ENCODE results near the gene HS3ST6. TPM values are rescaled to one million over a fixed set of nuclear protein-coding genes. Genes with fewer than 3 reads are reported as not detected.

HS3ST6 gene
- total RNA-seq, 1 experiment from 2014 or later, result not detected

DNA sequence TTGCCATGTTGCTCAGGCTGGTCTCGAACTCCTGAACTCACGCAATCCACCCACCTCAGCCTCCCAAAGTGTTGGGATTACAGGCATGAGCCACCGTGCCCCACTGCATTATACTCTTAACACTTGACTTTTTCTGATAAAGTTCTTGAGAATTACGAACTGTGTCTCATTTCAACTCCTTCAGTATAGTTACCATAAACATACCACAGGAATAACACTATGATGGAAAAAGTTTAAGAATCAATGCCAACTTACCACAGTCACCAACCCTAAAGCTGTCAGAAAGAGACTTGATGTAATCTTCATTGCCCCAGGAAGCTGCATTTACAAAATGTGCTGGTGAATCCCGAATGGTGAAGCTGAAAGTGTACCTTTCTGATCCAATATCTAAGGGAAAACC is 56.5 kb downstream of the HS3ST6 start:
- H3K4me1 Mint-ChIP-seq (ENCODE audit: low read depth, unreplicated experiment), result no peaks in the 10 kb centered on the region
- no peak overlapping the region for H3K4me3 Mint-ChIP-seq (ENCODE audit: unreplicated experiment)
- TF ChIP-seq, protein P1, sequence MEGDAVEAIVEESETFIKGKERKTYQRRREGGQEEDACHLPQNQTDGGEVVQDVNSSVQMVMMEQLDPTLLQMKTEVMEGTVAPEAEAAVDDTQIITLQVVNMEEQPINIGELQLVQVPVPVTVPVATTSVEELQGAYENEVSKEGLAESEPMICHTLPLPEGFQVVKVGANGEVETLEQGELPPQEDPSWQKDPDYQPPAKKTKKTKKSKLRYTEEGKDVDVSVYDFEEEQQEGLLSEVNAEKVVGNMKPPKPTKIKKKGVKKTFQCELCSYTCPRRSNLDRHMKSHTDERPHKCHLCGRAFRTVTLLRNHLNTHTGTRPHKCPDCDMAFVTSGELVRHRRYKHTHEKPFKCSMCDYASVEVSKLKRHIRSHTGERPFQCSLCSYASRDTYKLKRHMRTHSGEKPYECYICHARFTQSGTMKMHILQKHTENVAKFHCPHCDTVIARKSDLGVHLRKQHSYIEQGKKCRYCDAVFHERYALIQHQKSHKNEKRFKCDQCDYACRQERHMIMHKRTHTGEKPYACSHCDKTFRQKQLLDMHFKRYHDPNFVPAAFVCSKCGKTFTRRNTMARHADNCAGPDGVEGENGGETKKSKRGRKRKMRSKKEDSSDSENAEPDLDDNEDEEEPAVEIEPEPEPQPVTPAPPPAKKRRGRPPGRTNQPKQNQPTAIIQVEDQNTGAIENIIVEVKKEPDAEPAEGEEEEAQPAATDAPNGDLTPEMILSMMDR (IDR thresholded peaks at IDR 0.05; ENCODE audit: insufficient read depth in 1 of 2, low read depth in 1 of 2, low read length in 1 of 2, severe bottlenecking in 1 of 2, unreplicated experiment in 1 of 2), result no peak
- intact Hi-C loops (cut with micrococcal nuclease; ENCODE audit: unreplicated experiment), result no loop called here
- Histone ChIP-seq H3K36me3 (ENCODE audit: control insufficient read depth, insufficient read depth, low read length) (no peaks in the 10 kb centered on the region), H3K9me3 (no peaks in the 10 kb centered on the region), H3K27me3 (replicated peaks; ENCODE audit: control insufficient read depth, insufficient read depth, low read length) (no peaks in the 10 kb centered on the region), H3K4me3 (ENCODE audit: low read depth, low read length) (no peak overlapping the region), H3K4me1 (no peaks in the 10 kb centered on the region)
- H3K27me3 Mint-ChIP-seq (ENCODE audit: insufficient read depth, unreplicated experiment), result peaks cover 18% of the 10 kb centered on the region
- no TSS peak for BruUV-seq (replicated peaks)
- ChIA-PET CTCF (interaction anchor here (0.6 kb wide), 1 partner anchor 89 kb away, joined by 3 read pairs; the partner anchor contains the start of genes EME2 and MRPS34), POLR2A (no interaction called here)
- DNase-seq, result no peak
- no peaks in the 10 kb centered on the region for H3K9me3 Mint-ChIP-seq (ENCODE audit: unreplicated experiment)
- no peaks in the 10 kb centered on the region for H3K36me3 Mint-ChIP-seq (ENCODE audit: insufficient read depth, unreplicated experiment)
- H3K27ac Mint-ChIP-seq (ENCODE audit: unreplicated experiment), result no peak overlapping the region

Other genes with a start within 250 kb of the HS3ST6 start
- 170 and 178 TPM in 2 replicates for gene JPT2, start 240.1 kb downstream of the HS3ST6 start, total RNA-seq (2022)
- 60.5 and 74.9 TPM in 2 replicates for gene MAPK8IP3, start 212.2 kb downstream of the HS3ST6 start, total RNA-seq (2022)
- gene NME3, start 146.9 kb downstream of the HS3ST6 start, total RNA-seq (2022), result 5.8 and 7.0 TPM in 2 replicates
- gene EME2, start 145.6 kb downstream of the HS3ST6 start, total RNA-seq (2022), result 24.1 and 26.7 TPM in 2 replicates
- gene MRPS34, start 145.3 kb downstream of the HS3ST6 start, total RNA-seq (2022), result 105 and 109 TPM in 2 replicates
- gene SPSB3, start 135.8 kb downstream of the HS3ST6 start, total RNA-seq (2022), result 26.0 and 28.0 TPM in 2 replicates
- gene NUBP2, start 135.5 kb downstream of the HS3ST6 start, total RNA-seq (2022), result 61.9 and 65.3 TPM in 2 replicates
- not detected in 2 replicates for gene IGFALS, start 124.7 kb downstream of the HS3ST6 start, total RNA-seq (2022)
- gene HAGH, start 91.6 kb downstream of the HS3ST6 start, total RNA-seq (2022), result 39.9 and 48.1 TPM in 2 replicates
- 16.5 and 21.1 TPM in 2 replicates for gene FAHD1, start 91.2 kb downstream of the HS3ST6 start, total RNA-seq (2022)
- gene MEIOB, start 46.3 kb downstream of the HS3ST6 start, total RNA-seq (2022), result not detected in 2 replicates
- gene MSRB1, start 24.8 kb upstream of the HS3ST6 start, total RNA-seq (2022), result 27.6 and 30.5 TPM in 2 replicates
- not detected in 2 replicates for gene RPL3L, start 36.3 kb upstream of the HS3ST6 start, total RNA-seq (2022)
- gene NDUFB10, start 41.1 kb upstream of the HS3ST6 start, total RNA-seq (2022), result 128 and 132 TPM in 2 replicates
- 2,961 and 3,006 TPM in 2 replicates for gene RPS2, start 46.4 kb upstream of the HS3ST6 start, total RNA-seq (2022)
- gene RNF151, start 48.4 kb upstream of the HS3ST6 start, total RNA-seq (2022), result not detected in 2 replicates
- 34.7 and 36.6 TPM in 2 replicates for gene TBL3, start 53.6 kb upstream of the HS3ST6 start, total RNA-seq (2022)
- gene NOXO1, start 63.1 kb upstream of the HS3ST6 start, total RNA-seq (2022), result 0.35 and 1.1 TPM in 2 replicates
- 57.3 and 57.4 TPM in 2 replicates for gene GFER, start 65.8 kb upstream of the HS3ST6 start, total RNA-seq (2022)
- 2.9 and 3.3 TPM in 2 replicates for gene SYNGR3, start 71.6 kb upstream of the HS3ST6 start, total RNA-seq (2022)
- 43.7 and 50.4 TPM in 2 replicates for gene ZNF598, start 91.4 kb upstream of the HS3ST6 start, total RNA-seq (2022)
- gene NPW, start 101.4 kb upstream of the HS3ST6 start, total RNA-seq (2022), result 6.1 and 8.8 TPM in 2 replicates
- 21.8 and 26.6 TPM in 2 replicates for gene NHERF2, start 108.5 kb upstream of the HS3ST6 start, total RNA-seq (2022)
- 34.3 and 38.6 TPM in 2 replicates for gene NTHL1, start 129.4 kb upstream of the HS3ST6 start, total RNA-seq (2022)
- gene TSC2, start 129.6 kb upstream of the HS3ST6 start, total RNA-seq (2022), result 109 and 112 TPM in 2 replicates
- gene PKD1, start 217.5 kb upstream of the HS3ST6 start, total RNA-seq (2022), result 70.5 and 76.2 TPM in 2 replicates
- 1.0 and 1.2 TPM in 2 replicates for gene RAB26, start 230.2 kb upstream of the HS3ST6 start, total RNA-seq (2022)
- gene TRAF7, start 237.4 kb upstream of the HS3ST6 start, total RNA-seq (2022), result 61.4 and 66.3 TPM in 2 replicates

Measured in Caco-2 (cell line).